ENCODE measurements around the gene TP53I11.

The TP53I11 gene

GRCh38 chr11:44911029-44911814 lies 39.5 kb downstream of the TP53I11 start:
- peak; percentile 94 for DNase-seq

- DNase-seq = no peak
Measured at GRCh38 chr11:44910591-44910990, 40.1 kb downstream of the TP53I11 start.

GRCh38 chr11:44909557-44909956 lies 41.1 kb downstream of the TP53I11 start:
- no peak for DNase-seq

GRCh38 chr11:44906649-44907048 lies 44.0 kb downstream of the TP53I11 start:
- DNase-seq = no peak

- DNase-seq = no peak
Measured at GRCh38 chr11:44905131-44905866, 45.4 kb downstream of the TP53I11 start.

- no peak for DNase-seq
Measured at GRCh38 chr11:44904261-44905020, 46.2 kb downstream of the TP53I11 start.

- no peak for DNase-seq
Measured at GRCh38 chr11:44903518-44903917, 47.2 kb downstream of the TP53I11 start.

GRCh38 chr11:44903035-44903434 lies 47.6 kb downstream of the TP53I11 start:
- DNase-seq = no peak

GRCh38 chr11:44901786-44902185 lies 48.9 kb downstream of the TP53I11 start:
- no peak for DNase-seq

DNA sequence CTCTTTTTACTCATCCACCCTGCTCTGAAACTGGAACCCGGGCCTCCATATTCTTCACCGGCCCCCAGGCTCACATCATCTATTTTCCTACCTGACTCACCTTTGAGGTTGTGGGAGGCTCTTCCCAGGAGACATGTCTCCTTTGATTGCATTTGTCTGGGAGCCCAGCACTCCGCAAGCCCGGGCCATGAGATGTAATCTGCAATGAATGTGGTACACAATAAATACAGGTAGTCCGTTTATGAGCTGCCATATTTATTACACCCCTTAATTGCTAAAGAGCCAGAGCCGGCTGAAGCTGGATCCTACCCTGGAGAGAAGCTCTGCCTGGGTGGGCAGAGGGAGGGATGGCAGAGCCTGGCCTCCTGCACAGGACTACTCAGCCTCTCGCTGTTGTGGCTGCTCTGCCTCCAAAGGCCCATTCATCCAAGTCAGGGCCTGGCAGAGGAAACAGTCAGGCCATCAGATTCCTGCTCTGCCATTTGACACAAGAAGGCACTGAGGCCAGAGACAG lies 49.5 kb downstream of the TP53I11 start:
- DNase-seq = no peak

GRCh38 chr11:44899959-44900358 lies 50.7 kb downstream of the TP53I11 start:
- no peak for DNase-seq

DNA sequence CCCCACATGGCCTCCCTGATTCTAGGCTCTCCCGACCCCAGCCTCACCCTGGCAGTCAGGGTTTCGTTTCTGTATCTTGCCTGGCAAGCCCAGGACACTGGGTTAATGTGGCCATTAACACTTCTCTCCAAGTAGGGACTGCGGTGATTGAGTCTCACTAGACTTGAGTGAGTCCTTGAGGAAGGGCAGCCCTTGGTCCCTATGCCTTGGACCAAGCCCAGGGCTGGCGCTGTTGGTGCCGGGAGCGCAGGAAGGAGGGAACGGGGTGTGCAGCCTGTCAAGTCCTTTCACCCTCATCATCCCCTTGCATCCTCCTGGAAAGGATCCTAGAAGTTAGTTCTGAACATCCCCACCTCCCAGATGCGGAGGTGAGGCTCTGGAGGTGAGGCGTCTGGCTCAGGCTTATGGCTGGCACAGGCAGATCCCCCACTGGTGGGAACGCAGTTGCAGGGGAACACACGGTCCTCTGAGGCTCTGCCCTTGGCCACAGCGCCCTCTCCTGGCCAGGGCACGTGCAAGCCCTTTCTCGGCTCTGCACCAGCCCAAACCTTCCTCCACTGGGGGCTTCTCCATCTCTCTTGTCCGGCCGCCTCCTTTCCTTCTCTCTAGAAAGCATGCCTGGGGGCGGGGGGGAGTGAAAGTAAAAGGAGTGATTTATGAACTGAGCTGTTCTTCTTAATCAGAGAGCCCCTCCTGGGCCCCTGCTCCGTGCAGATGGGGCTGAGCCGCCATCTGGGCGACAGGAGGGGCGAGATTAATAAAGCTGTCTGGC lies 56.7 kb downstream of the TP53I11 start:
- peak; percentile 90 for DNase-seq

DNA sequence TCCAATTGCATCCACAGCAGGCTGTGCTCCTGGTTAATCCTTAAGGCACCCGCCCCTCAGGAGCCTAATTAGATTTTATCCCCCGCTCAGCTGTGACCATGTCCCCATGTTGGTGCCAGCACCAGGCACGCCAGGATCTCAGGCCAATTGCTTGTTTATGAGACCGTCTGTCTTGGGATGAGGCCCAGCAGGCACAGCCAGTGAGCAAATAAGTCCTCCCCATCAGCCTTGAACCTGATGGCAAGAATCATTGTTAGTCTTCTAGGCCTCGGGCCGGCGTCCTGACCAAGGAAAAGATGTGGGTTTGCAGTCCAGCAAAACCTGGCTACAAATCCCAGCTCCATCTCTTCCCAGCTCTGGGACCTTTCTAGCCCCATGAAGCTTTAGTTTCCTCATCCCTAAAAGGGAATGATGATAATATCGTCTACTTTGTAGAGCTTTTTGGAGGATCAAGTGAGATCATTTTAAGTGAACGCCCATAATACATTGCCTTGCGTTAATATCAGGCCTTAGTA lies 57.3 kb downstream of the TP53I11 start:
- peak; percentile 60 for DNase-seq

- DNase-seq = no peak
Measured at GRCh38 chr11:44892843-44893242, 57.8 kb downstream of the TP53I11 start.

DNA sequence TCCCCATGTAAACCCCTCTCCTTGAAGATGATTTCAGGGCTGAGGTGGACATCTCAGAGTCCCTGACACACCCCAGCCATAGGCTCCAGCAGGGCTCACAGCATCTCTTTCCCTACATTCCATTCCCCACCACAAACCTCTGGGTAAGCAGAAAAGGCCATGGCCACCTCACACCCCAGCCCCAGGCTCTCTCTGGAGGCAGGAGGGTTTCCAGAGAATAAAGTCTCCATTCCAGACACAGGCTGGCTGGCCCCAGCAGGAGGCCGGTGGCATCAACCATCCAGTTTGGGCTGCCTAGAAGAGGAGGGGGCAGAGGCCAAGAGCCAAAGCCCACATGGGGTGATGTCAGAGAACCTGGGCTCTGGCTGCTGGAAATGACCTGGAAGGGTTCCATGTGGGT lies 61.4 kb downstream of the TP53I11 start:
- DNase-seq = no peak

DNA sequence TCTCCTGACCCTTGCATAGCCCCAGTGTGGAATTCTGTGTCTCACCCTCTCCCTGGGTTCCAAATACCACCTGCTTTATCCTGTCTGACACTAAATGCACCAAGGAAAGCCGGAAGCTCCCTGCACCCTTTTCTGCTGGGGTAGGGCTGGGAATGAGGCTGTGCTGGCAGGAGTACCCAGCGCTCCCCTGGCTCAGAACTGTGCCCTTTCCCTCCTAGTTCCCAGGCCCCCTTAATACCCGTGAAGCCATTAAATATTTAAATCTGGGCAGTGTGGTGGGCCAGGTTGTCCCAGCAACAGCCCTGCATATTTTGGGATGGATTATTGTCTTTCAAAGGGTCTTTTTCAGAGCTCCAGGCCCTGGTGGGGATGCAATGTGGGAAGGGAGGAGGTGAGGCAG lies 63.0 kb downstream of the TP53I11 start:
- no peak for DNase-seq

GRCh38 chr11:44886790-44887140 lies 63.9 kb downstream of the TP53I11 start:
- DNase-seq = no peak

- no peak for DNase-seq
Measured at GRCh38 chr11:44885919-44886789, 64.5 kb downstream of the TP53I11 start.

GRCh38 chr11:44885065-44885810 lies 65.4 kb downstream of the TP53I11 start:
- no peak for DNase-seq

- no peak for DNase-seq
Measured at GRCh38 chr11:44884056-44884455, 66.6 kb downstream of the TP53I11 start.

DNA sequence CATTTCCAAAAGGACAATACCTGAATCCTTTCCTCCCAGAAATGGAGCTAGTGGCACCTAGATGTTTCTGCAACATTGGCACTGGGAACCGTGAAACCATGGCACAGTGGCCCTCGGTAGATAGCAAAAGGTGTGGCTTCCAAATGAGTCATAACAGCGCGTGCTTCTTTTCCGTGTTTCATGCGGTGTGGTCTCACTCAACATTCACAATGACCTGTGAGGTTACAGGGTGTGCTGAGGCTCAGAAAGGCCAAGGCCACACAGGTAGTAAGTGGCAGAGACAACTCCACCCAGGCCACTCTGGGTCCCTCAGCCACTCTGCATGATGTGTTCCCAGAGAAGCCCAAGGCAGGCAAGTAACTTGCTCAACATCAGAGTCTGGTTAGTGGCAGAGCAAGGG lies 67.4 kb downstream of the TP53I11 start:
- no peak for DNase-seq

Measured in retina (tissue), 1 donor.